HG02798 (cell line): ENCODE results near the gene ZNF644.

Source experiments
- ATAC-seq: cut with Tn5 transposase; IDR thresholded peaks from one replicate; pipeline ENCODE4 v1.9.1; 2021; ENCODE audit warnings: mild to moderate bottlenecking; ENCODE audit not compliant: unreplicated experiment, poor library complexity

The ZNF644 gene

GRCh38 chr1:90990779-90991178 lies 31.1 kb downstream of the ZNF644 start:
- ATAC-seq = no peak

GRCh38 chr1:90989990-90990389 lies 31.8 kb downstream of the ZNF644 start:
- peak; percentile 55 for ATAC-seq

- no peak for ATAC-seq
Measured at GRCh38 chr1:90989302-90989701, 32.5 kb downstream of the ZNF644 start.

- ATAC-seq = no peak
Measured at GRCh38 chr1:90987841-90988240, 34.0 kb downstream of the ZNF644 start.

GRCh38 chr1:90986953-90987352 lies 34.9 kb downstream of the ZNF644 start:
- ATAC-seq = no peak

- ATAC-seq = no peak
Measured at GRCh38 chr1:90977522-90977921, 44.3 kb downstream of the ZNF644 start.

GRCh38 chr1:90973897-90974798 lies 47.7 kb downstream of the ZNF644 start:
- no peak for ATAC-seq

- no peak for ATAC-seq
Measured at GRCh38 chr1:90970208-90970607, 51.6 kb downstream of the ZNF644 start.

- no peak for ATAC-seq
Measured at GRCh38 chr1:90969241-90969640, 52.6 kb downstream of the ZNF644 start.

GRCh38 chr1:90964444-90965035 lies 57.3 kb downstream of the ZNF644 start:
- ATAC-seq = no peak

- ATAC-seq = no peak
Measured at GRCh38 chr1:90963651-90964050, 58.2 kb downstream of the ZNF644 start.

- ATAC-seq = no peak
Measured at GRCh38 chr1:90963236-90963635, 58.6 kb downstream of the ZNF644 start.

- ATAC-seq = peak; percentile 69
Measured at GRCh38 chr1:90959352-90960206, 62.3 kb downstream of the ZNF644 start.

GRCh38 chr1:90957497-90957896 lies 64.3 kb downstream of the ZNF644 start:
- ATAC-seq = no peak

GRCh38 chr1:90955769-90956168 lies 66.1 kb downstream of the ZNF644 start:
- no peak for ATAC-seq

GRCh38 chr1:90952906-90953305 lies 68.9 kb downstream of the ZNF644 start:
- ATAC-seq = no peak

- ATAC-seq = no peak
Measured at GRCh38 chr1:90951009-90951408, 70.8 kb downstream of the ZNF644 start.

- no peak for ATAC-seq
Measured at GRCh38 chr1:90948301-90948700, 73.5 kb downstream of the ZNF644 start.

- no peak for ATAC-seq
Measured at GRCh38 chr1:90946630-90947029, 75.2 kb downstream of the ZNF644 start.

GRCh38 chr1:90945287-90945686 lies 76.5 kb downstream of the ZNF644 start:
- no peak for ATAC-seq

- ATAC-seq = no peak
Measured at GRCh38 chr1:90943966-90944365, 77.9 kb downstream of the ZNF644 start.
